T-helper 1 cell treated with Interleukin-12 subunit alpha and Interleukin-12 subunit beta and Interleukin-4 antibody, amounts not matched to agents 30 μg/mL and 1 μg/mL, for 36 hours (primary cell): Measurements from ENCODE around the gene TRIL.

Source experiments
- H3K27ac Mint-ChIP-seq: one replicate; pipeline ENCODE4 v1.8.0; 2021; ENCODE audit warnings: mild to moderate bottlenecking, mixed read lengths
- H3K27me3 Mint-ChIP-seq: one replicate; pipeline ENCODE4 v1.8.0; 2021; ENCODE audit warnings: low read depth, mixed read lengths
- H3K36me3 Mint-ChIP-seq: one replicate; pipeline ENCODE4 v1.8.0; 2021; ENCODE audit warnings: low read depth, mixed read lengths
- H3K4me1 Mint-ChIP-seq: one replicate; pipeline ENCODE4 v1.8.0; 2021; ENCODE audit warnings: low read depth, mixed read lengths
- H3K4me3 Mint-ChIP-seq: one replicate; pipeline ENCODE4 v1.8.0; 2021; ENCODE audit warnings: mild to moderate bottlenecking, moderate library complexity, mixed read lengths
- H3K9me3 Mint-ChIP-seq: one replicate; pipeline ENCODE4 v1.8.0; 2021; ENCODE audit warnings: mixed read lengths

The TRIL gene

GRCh38 chr7:28904578-28905048 lies 53.5 kb downstream of the TRIL start:
- H3K36me3 Mint-ChIP-seq = no peaks in the 10 kb centered on the region
- no peaks in the 10 kb centered on the region for H3K9me3 Mint-ChIP-seq
- no peaks in the 10 kb centered on the region for H3K27me3 Mint-ChIP-seq
- H3K4me1 Mint-ChIP-seq = no peaks in the 10 kb centered on the region
- H3K27ac Mint-ChIP-seq = no peak overlapping the region
- H3K4me3 Mint-ChIP-seq = no peak overlapping the region

GRCh38 chr7:28903730-28904577 lies 54.2 kb downstream of the TRIL start:
- no peak overlapping the region for H3K4me3 Mint-ChIP-seq
- H3K36me3 Mint-ChIP-seq = no peaks in the 10 kb centered on the region
- H3K27ac Mint-ChIP-seq = no peak overlapping the region
- H3K9me3 Mint-ChIP-seq = no peaks in the 10 kb centered on the region
- no peaks in the 10 kb centered on the region for H3K27me3 Mint-ChIP-seq
- no peaks in the 10 kb centered on the region for H3K4me1 Mint-ChIP-seq
